ENCODE results near the gene CSNK1A1L. TPM values are rescaled to one million over a fixed set of nuclear protein-coding genes. Genes with fewer than 3 reads are reported as not detected.

The CSNK1A1L gene
- total and polyA plus RNA-seq, 10 donors, result not detected

- H3K4me1 ChIP-seq, result peaks cover 0 to 8% (median 0%) of the 10 kb centered on the region in 6 donors
- peaks cover 0 to 8% (median 0%) of the 10 kb centered on the region in 7 donors for H3K27me3 ChIP-seq (replicated peaks in 1 of 7)
- DNase-seq, result no peak
- peak overlapping the region in 2 of 8 donors; percentile 53 to 59 for H3K27ac ChIP-seq
- WGBS, 5 donors, result 0 to 7% (median 0%) methylated on average over 1 of the region's 1 CpG
- H3K36me3 ChIP-seq, result no peaks in the 10 kb centered on the region
- TF ChIP-seq POLR2A (IDR thresholded peaks at IDR 0.05), result no peak
- peak in 6 of 11 experiments; percentile 31 to 52 (median 42) for TF ChIP-seq CTCF (IDR thresholded peaks at IDR 0.05 in 8 of 11, conservative IDR thresholded peaks at IDR 0.05 in 3 of 11)
- H3K4me3 ChIP-seq, result no peak overlapping the region
- H3K9me3 ChIP-seq, result no peaks in the 10 kb centered on the region
- intact Hi-C loops (cut with DNase I; ENCODE audit: low total_unique reads), result no loop called here
These were observed 30.8 kb downstream of the CSNK1A1L start for GRCh38 chr13:37074703-37075102.

DNA sequence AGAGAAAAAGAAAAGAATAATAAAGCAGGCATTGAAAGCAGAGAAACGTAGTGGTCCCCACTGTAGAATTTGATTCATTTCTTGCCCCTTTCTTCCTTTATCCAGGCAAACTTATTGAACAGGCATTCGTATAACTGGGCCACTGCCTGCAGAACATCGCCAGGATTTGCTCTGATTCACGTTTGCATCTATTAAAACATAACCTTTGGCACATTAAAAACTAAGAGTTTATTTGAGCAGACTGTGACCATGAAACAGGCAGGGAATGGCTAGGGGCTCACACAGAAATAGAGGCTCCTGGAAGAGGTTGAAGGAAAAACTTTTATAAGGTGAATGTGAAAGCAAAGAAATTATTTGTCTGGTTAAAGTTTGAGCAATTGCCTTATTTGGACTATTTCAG, 33.4 kb downstream of the CSNK1A1L start:
- Histone ChIP-seq H3K36me3 (no peaks in the 10 kb centered on the region), H3K9me3 (no peaks in the 10 kb centered on the region), H3K27me3 (replicated peaks in 1 of 7) (peaks cover 0 to 15% (median 0%) of the 10 kb centered on the region in 7 donors), H3K4me3 (no peak overlapping the region), H3K4me1 (peaks cover 0 to 8% (median 0%) of the 10 kb centered on the region in 6 donors), H3K27ac (no peak overlapping the region)
- 73 to 86% (median 79%) methylated on average over 4 of the region's 4 CpGs for WGBS, 5 donors
- DNase-seq, result no peak
- TF ChIP-seq POLR2A (IDR thresholded peaks at IDR 0.05) (no peak), CTCF (IDR thresholded peaks at IDR 0.05 in 8 of 11, conservative IDR thresholded peaks at IDR 0.05 in 3 of 11) (no peak), POLR2AphosphoS5 (IDR thresholded peaks at IDR 0.05) (no peak)
- intact Hi-C loops (cut with DNase I; ENCODE audit: low total_unique reads), result no loop called here

- H3K27ac ChIP-seq, result no peak overlapping the region
- H3K4me1 ChIP-seq, result peaks cover 0 to 8% (median 0%) of the 10 kb centered on the region in 6 donors
- WGBS, 5 donors, result 81 to 91% (median 90%) methylated on average over 2 to 7 of the region's 7 CpGs
- DNase-seq, result peak; percentile 42
- H3K4me3 ChIP-seq, result no peak overlapping the region
- TF ChIP-seq POLR2AphosphoS5 (IDR thresholded peaks at IDR 0.05) (no peak), POLR2A (IDR thresholded peaks at IDR 0.05) (no peak), CTCF (IDR thresholded peaks at IDR 0.05 in 8 of 11, conservative IDR thresholded peaks at IDR 0.05 in 3 of 11) (no peak)
- intact Hi-C loops (cut with DNase I; ENCODE audit: low total_unique reads), result no loop called here
- H3K36me3 ChIP-seq, result no peaks in the 10 kb centered on the region
- peaks cover 0 to 15% (median 0%) of the 10 kb centered on the region in 7 donors for H3K27me3 ChIP-seq (replicated peaks in 1 of 7)
- H3K9me3 ChIP-seq, result no peaks in the 10 kb centered on the region
These were observed 34.5 kb downstream of the CSNK1A1L start for GRCh38 chr13:37070956-37071355.

DNA sequence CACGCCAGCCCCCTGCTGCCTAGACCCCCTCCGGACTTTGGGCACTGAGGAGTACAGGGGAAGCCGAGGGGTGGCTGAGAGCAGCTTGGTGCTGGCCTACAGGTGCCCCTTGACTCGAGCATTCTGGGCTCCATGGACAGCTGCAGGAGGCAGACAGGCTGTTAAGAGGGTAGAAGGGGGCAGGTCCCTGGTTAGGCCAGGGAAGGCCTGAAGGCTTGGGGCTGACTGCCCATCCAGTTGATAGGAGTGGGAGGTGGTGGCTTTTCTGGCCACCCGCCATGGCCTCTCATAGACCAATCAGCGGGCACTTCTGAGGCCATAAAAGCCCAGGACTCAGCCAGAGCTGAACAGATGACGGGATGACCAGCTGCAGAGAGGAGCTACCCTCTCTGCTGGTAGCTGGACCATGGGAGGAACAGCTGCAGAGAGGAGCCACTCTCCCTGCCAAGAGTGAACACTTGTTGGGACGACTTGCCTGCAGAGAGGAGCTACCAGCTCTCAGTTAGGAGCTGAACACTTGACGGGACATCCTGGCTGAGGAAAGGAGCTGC, 35.2 kb downstream of the CSNK1A1L start:
- H3K9me3 ChIP-seq, result no peaks in the 10 kb centered on the region
- no peak for TF ChIP-seq POLR2AphosphoS5 (IDR thresholded peaks at IDR 0.05)
- TF ChIP-seq POLR2A (IDR thresholded peaks at IDR 0.05), result no peak
- TF ChIP-seq CTCF (IDR thresholded peaks at IDR 0.05 in 8 of 11, conservative IDR thresholded peaks at IDR 0.05 in 3 of 11), result no peak
- intact Hi-C loops (cut with DNase I; ENCODE audit: low total_unique reads), result no loop called here
- H3K4me1 ChIP-seq, result peaks cover 0 to 4% (median 0%) of the 10 kb centered on the region in 6 donors
- peaks cover 0 to 15% (median 0%) of the 10 kb centered on the region in 7 donors for H3K27me3 ChIP-seq (replicated peaks in 1 of 7)
- WGBS, 5 donors, result 77 to 90% (median 79%) methylated on average over 9 of the region's 9 CpGs
- H3K27ac ChIP-seq, result no peak overlapping the region
- H3K36me3 ChIP-seq, result no peaks in the 10 kb centered on the region
- DNase-seq, result peak; percentile 51
- H3K4me3 ChIP-seq, result no peak overlapping the region

Measured in spleen (tissue), 11 donors.